ENCODE results near the gene ZW10.
A peak's percentile ranks its signal among the peaks of the same experiment; 100 is the strongest.

The ZW10 gene

DNA sequence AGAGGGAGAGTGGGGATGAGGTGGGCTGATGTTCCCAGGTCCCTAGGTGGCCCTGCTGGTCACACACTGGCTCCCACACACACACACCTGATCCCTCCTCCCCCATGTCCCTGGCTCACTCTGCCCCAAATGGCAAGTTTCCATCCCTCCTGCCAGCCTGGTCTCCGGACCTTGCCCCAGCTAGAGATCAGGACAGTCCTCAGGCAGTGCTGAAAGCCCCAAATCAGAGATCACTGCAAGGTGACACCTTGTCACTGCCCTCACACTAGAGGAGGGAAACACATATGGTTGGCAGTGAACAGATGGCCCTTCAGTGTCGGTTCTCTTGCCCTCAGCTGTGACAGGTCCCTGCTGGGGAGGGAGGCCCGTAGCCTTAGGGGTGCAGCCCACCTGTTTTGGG, 75.0 kb downstream of the ZW10 start:
- no peak for DNase-seq (ENCODE audit: low read depth in 2 of 2)

DNA sequence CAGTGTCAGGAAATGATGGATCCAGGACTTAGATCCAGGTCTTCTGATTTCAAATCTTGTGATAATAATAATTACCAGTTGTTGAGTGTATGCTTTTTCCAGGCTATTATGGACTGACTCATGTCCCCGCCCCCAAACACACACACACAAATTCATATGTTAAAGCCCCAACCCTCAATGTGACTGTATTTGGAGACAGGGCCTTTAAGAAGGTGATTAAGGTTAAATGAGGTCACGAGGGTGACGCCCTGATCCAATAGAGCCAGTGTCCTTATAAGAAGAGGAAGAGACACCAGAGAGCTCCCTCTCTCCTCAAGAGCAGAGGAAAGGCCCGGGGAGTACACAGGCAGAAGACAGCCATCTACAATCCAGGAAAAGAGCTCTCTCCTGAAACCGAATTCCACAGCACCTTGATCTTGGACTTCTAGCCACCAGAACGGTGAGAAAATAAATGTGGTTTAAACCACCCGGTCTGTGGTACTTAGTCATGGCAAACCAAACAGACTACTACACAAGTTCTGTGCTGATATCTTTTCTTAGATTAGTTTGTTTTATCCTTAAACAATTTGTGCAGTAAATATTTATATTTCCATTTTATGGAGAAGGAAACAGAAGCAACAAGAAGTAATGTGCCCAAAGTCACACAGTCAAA, 75.6 kb downstream of the ZW10 start:
- DNase-seq (ENCODE audit: low read depth in 2 of 2), result no peak

DNA sequence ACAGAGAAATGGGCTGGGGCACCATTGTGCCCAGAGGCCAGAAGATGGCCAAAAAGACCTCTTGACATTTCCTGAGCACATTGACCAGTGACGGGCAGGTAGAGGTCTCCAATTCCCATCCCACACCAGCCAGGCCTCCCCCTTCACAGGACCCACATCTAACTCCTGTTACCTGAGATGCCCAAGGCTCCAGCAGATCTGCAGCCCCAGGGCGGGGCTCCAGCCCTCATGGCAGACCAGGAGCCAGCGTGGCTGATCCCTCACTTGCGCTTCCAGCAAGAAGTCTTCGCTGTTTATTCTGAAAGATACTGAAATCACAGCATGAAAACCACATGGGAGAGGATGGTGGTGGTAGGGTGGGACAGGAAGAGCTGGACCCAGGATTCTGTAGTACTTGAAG, 76.4 kb downstream of the ZW10 start:
- no peak for DNase-seq (ENCODE audit: low read depth in 2 of 2)

DNA sequence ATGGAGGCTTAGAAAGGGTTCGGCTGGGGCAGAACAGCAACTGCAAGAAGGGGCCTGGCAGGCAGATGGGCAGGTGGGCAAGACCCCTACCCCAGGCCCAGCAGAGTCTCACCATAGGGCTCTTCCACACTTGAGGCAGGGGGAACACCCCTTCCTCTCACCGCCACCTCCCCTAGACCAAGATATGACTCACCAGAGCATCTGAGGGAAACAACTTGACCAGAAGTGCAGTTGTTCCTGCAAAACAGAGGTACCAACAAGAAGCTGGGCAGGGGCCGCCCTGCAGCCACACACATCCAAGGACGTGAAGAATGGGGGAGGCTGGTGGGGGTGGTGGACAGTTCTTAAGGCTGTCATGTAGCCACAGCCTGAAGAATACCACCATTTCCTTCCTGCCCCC, 78.3 kb downstream of the ZW10 start:
- no peak for DNase-seq (ENCODE audit: low read depth in 2 of 2)

DNA sequence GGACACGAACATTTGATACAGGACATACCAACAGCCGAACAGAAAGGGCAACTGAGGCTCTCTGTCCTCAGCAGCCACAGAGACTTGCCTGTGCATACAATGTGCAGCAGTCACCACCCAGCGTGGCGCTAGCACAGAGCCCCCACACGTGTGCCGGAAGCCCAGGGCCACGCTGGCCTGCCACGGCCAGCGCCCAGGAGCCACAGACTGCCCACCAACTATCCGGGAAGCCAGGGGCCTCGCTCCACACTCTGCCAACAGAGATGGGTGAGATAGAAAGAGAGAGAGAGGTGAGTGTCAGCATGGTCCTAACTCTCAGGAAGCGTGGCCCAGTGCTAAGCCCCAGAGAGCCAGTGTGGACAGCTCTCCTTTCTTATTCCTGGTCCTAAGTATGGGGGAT, 79.1 kb downstream of the ZW10 start:
- DNase-seq (ENCODE audit: low read depth in 2 of 2), result no peak

DNA sequence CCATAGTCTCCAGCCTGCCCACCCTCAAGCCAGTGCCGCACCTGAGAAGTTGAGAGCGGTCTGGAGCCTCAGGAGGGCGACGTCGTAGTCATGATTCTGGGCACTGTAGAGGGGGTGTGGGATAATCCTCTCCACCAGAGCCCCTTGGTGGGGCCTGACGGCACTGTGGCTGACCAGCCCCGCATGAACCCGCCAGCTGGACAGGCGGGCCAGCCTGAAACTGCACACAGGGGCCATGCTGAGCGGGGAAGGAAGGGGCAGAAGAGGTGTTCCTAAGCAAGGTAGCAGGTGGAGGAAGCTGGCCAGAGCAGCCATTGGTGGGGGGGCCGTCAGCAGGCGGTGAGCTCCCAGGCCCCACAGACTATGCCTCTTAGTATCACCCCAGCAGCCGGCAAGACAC, 80.5 kb downstream of the ZW10 start:
- no peak for DNase-seq (ENCODE audit: low read depth in 2 of 2)

DNA sequence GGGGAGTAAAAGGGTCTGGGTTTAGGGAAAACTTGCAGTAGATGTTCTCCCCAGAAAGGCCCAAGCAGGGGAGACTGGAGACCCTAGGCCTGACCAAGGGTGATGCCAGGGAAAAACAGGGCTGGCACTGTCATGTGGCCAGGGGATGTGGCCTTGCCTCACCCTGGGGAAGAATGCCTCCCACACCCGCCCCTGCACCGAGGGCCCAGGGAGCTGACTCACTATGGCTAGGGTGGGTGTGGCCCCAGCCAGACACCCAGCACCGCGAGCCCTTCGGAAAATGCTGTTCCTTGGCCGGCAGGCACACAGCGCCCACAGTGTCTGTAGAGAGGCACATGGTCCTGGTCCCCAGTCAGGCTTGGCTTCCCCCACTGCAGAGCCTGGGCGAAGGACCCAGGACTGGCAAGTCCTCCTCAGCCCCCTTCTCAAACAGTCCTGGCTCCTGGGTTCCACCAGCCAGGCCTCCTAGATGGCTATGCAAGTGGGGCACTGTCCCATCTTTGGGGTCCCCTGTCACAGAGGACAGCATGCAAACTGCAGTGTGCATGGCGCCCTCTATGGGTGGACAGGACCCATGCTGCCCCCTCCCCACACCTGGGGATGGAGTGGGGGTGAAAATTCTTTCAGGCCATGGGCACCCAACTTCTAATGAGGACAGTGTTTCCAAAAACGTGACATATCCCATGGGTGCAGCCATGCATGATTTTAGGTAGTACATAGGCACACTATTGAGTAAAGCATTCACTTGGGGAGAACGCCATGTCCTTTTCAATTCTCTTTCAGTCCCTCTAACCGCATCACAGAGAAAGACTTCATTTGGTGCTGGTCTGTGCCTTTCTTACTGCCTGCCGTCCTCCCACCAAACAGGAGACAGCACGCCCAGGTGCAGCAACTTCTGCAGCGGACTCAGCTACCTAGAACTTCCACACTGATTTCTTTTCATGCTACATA, 82.6 kb downstream of the ZW10 start:
- DNase-seq (ENCODE audit: low read depth in 2 of 2), result peak in 1 of 2 donors; percentile 26

DNA sequence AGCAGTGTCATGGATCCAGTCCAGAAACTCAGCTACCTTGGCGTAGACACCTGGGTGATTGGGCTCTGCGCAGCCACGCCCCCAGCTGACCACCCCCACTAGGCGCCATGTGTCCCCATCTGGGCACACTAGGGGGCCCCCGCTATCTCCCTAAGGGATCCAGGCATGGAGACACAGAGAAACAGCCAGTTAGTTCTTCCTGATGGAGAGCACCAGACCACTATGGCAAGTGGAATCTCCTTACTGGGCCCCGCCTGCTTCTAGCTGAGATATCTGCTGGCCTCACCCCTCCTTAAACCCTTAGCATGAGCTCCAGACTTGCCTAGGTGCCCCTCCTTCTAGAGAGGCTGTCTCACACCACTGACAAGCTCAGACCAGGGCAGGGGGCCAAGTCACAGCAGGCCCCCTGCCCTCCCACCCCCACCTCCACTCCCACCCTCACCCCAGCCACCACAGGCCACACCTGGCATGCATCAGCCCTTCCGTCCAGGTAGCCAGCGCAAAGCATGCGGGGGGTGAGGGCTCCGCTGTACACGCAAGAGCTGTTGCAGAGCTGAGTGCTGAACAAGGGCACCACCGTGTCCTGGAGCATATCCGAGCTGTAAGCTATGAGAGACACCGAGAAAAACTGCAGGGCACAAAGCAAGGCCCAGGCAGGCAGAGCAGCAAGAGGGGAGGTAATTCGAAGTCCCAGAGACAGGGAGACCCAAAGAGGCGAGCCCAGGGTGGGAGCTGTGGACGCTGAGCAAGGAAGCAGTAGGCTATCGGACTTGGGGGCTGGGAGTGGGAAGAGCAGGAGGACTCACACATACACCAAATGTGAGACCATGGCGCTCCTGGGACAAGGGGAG, 83.5 kb downstream of the ZW10 start:
- no peak for DNase-seq (ENCODE audit: low read depth in 2 of 2)

DNA sequence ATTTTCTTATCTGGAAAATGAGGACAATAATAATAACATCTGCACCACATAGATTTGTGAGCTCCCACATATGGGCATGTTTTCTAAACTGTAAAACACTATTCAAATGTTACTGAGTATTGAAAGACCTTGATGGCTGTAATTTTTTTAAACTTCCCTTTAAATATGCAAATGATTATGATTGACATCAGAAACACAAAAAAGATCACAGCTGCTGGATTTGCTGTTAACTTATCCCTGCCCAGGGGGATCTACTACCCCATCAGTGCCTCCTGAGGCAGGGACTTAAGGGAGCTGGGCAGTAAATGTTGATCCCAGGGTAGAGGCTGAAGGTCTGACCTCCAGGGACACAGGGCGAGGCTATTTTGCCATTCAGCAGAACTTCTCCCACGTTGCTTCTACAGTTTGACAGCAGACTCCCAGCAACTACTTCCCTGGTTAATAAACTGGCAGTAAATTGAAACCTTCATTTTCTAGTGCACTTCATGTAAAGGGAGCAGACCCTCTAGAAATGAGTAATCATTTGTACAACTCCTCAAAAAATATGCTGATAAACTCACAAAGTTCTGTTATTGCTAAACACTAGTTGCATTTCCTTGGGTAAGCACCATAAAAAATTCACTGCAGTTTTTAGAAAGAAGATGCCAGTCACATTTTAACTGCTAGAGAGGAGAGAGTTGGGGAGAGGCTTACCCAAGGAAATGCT, 87.7 kb downstream of the ZW10 start:
- DNase-seq (ENCODE audit: low read depth in 2 of 2), result no peak

DNA sequence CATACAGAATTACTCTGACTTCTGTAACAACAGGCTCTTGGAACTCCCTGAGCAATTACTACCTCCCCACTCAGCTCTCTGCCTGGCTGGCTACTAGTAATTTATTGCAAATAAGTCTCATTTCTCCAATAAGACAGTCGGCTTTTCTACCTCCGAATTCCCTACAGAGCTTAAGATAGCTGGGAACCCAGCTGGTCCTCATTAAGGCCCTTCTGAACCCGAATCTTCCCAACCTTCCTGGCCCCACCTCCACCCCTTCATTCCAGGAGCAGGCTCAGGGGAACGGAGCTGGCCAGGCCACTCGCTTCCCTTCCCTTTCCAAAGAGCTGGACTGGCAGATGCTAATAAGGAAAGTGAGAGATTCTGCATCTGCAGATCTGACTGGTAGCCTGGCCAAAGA, 89.0 kb downstream of the ZW10 start:
- no peak for DNase-seq (ENCODE audit: low read depth in 2 of 2)

DNA sequence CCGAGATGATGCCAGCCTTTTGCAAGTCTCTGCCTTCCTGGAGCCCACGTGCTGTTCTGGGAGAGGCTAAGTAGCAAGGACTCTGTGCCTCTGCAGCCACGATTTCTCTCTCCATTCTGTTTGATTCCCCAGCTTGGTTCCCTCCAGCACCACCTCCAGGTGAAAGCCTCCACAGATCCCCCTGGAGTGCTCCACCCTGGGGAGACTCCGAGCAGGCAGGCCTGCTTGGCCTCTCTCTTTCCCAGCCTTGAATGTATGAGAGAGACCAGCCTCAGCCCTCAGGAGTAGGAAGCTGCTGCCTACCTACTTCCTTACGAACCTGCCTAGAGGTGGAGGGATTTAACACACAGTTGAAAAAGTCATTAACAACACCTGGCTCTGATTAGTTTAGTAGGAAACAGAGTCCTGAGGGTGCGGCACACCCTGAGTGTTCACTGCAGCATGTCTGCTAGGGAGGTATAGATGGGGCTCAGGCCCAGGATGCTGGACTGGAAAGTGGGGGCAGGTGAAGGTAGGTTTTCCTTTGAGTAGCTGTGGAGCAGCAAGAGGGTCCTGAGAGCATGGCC, 89.9 kb downstream of the ZW10 start:
- no peak for DNase-seq (ENCODE audit: low read depth in 2 of 2)

Measured in stimulated activated CD4-positive, alpha-beta T cell treated with anti-CD3 and anti-CD28 coated beads, Interleukin-4, amount 100 ng/mL, for 48 hours (primary cell).